ENCODE measurements around the gene CACNG4.

CACNG4 gene

DNA sequence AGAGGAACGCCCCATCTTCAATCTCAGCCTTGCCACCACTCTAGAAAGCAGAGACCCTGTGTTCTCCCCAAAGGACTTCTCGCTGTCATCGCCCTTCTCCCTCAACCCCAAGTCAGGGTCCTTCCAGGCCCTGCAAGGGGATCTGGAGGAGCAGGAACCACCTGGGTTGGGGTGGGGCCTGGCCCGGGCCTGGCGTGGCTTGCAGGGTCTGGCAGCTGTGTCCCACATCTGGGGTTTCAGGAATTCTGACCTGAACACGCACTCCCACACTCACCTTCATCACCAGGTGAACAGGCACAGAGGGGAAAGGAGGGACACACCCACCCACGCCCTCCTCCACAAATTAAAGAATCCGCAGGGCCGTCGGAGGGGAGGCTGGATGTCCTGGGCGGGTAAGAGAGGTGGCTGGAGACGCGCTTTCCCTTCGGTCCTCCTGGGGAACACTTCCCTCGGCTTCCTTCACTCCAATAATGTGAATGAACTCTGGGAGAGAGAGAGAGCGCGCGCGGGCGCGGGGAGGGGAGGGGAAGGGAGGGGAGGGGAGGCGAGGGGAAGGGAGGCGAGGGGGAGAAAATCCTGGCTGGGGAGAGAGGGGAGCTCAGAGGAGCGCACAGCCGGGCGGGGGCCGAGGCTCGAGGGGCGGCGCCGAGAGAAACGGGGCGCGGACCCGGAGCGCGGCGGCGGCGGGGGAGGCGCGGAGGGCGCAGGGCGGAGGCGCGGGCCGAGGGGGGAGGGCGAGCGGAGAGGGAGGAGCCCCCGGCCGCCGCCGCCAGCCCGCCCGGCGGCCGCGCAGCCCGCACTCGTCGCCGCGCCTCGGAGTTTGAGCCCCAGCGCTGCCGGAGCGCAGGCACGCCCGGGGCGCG is at the start of gene CACNG4:
Gene CACNG4 (plus strand): TSS at position 799 of the 863 bp plus-strand sequence. CDS start 205 bp downstream, outside the sequence.
- intact Hi-C loops (cut with micrococcal nuclease) = no loop called here
- Mint-ChIP-seq H3K9me3 (no peaks in the 10 kb centered on the region), H3K4me1 (ENCODE audit: low read depth) (peaks cover 10% of the 10 kb centered on the region), H3K36me3 (ENCODE audit: low read depth) (no peaks in the 10 kb centered on the region), H3K27me3 (peaks cover 77% of the 10 kb centered on the region), H3K27ac (no peak within 1 kb of the TSS), H3K4me3 (peak within 1 kb of the TSS; percentile 50)

- no peak overlapping the region for H3K27ac Mint-ChIP-seq
- no peaks in the 10 kb centered on the region for H3K9me3 Mint-ChIP-seq
- H3K4me1 Mint-ChIP-seq (ENCODE audit: low read depth) = no peaks in the 10 kb centered on the region
- H3K4me3 Mint-ChIP-seq = no peak overlapping the region
- intact Hi-C loops (cut with micrococcal nuclease) = no loop called here
- H3K36me3 Mint-ChIP-seq (ENCODE audit: low read depth) = no peaks in the 10 kb centered on the region
- peaks cover 3% of the 10 kb centered on the region for H3K27me3 Mint-ChIP-seq
Measured at GRCh38 chr17:66915204-66915611, 49.3 kb upstream of the CACNG4 start.

GRCh38 chr17:66915792-66916191 is 48.7 kb upstream of the CACNG4 start:
- peaks cover 3% of the 10 kb centered on the region for H3K27me3 Mint-ChIP-seq
- intact Hi-C loops (cut with micrococcal nuclease) = no loop called here
- no peaks in the 10 kb centered on the region for H3K4me1 Mint-ChIP-seq (ENCODE audit: low read depth)
- H3K4me3 Mint-ChIP-seq = no peak overlapping the region
- H3K27ac Mint-ChIP-seq = no peak overlapping the region
- H3K9me3 Mint-ChIP-seq = no peaks in the 10 kb centered on the region
- H3K36me3 Mint-ChIP-seq (ENCODE audit: low read depth) = no peaks in the 10 kb centered on the region

DNA sequence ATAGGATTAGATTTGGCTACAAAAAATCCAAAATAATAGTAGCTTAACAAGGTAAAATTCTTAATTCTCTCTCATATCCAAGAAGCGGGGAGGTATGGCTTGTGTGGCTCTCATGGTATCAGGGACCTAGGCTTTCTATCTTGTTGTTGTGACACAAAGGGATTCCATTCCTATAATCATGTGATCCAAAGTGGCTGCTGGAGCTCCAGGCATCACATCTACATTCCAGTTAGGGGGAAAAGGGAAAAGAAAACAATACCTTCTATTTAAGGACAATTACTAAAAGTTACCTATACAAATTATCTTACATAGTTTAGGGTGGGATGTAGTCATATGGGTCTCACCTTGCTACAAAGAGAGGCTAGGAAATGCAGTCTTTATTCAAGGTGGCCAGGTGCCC is 47.6 kb upstream of the CACNG4 start:
- Mint-ChIP-seq H3K4me3 (no peak overlapping the region), H3K27ac (no peak overlapping the region), H3K9me3 (no peaks in the 10 kb centered on the region), H3K27me3 (peaks cover 3% of the 10 kb centered on the region), H3K4me1 (ENCODE audit: low read depth) (no peaks in the 10 kb centered on the region), H3K36me3 (ENCODE audit: low read depth) (no peaks in the 10 kb centered on the region)
- intact Hi-C loops (cut with micrococcal nuclease) = no loop called here

- peaks cover 9% of the 10 kb centered on the region for H3K27me3 Mint-ChIP-seq
Measured at GRCh38 chr17:66918896-66919295, 45.6 kb upstream of the CACNG4 start.

DNA sequence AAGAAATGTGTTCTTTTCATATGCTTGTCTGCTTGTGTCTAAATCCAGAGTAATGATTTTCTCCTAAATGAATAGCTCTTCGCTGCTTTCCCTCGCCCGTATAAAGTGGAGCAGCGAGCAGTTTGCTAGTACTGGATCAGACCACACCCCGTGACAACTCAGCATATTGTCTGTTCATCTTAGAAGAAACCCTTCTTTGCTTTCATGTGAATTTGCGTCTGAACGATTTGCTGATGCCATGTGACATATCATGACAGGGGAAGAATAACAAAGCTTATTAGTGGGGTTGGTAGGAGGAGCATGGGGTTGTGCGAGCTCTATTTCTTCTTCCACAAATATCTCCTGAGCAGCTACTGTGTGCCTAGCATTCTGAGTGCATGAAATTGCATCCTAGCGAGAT is 44.1 kb upstream of the CACNG4 start:
- H3K9me3 Mint-ChIP-seq = no peaks in the 10 kb centered on the region
- H3K27me3 Mint-ChIP-seq = peaks cover 6% of the 10 kb centered on the region
- intact Hi-C loops (cut with micrococcal nuclease) = no loop called here
- no peak overlapping the region for H3K4me3 Mint-ChIP-seq
- no peaks in the 10 kb centered on the region for H3K4me1 Mint-ChIP-seq (ENCODE audit: low read depth)
- H3K36me3 Mint-ChIP-seq (ENCODE audit: low read depth) = no peaks in the 10 kb centered on the region
- no peak overlapping the region for H3K27ac Mint-ChIP-seq

More at GRCh38 chr17:66918896-66919295, 45.6 kb upstream of the CACNG4 start:
- H3K27ac Mint-ChIP-seq = no peak overlapping the region
- H3K36me3 Mint-ChIP-seq (ENCODE audit: low read depth) = no peaks in the 10 kb centered on the region
- no peaks in the 10 kb centered on the region for H3K4me1 Mint-ChIP-seq (ENCODE audit: low read depth)
- H3K9me3 Mint-ChIP-seq = no peaks in the 10 kb centered on the region
- intact Hi-C loops (cut with micrococcal nuclease) = no loop called here
- H3K4me3 Mint-ChIP-seq = no peak overlapping the region

DNA sequence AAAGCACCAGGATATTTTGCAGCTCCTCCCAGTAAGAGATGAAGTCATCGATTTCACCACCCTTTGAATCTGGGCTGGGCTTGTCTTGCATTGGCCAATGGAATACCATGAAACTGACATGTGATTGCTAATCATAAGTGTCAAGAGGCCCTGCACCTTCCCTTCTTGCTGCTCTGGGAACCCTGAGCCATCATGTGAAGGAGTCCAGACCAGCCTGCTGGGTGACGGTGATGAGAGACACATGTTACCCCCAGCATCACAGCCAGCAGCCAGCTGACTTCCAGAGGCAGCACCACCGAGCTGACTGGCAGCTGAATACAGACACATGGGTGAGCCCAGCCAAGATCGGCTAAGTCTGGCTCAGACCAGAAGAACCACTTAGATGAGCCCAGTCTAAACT is 43.6 kb upstream of the CACNG4 start:
- Mint-ChIP-seq H3K36me3 (ENCODE audit: low read depth) (no peaks in the 10 kb centered on the region), H3K27ac (no peak overlapping the region), H3K9me3 (no peaks in the 10 kb centered on the region), H3K27me3 (peaks cover 6% of the 10 kb centered on the region), H3K4me1 (ENCODE audit: low read depth) (no peaks in the 10 kb centered on the region), H3K4me3 (no peak overlapping the region)
- intact Hi-C loops (cut with micrococcal nuclease) = no loop called here

DNA sequence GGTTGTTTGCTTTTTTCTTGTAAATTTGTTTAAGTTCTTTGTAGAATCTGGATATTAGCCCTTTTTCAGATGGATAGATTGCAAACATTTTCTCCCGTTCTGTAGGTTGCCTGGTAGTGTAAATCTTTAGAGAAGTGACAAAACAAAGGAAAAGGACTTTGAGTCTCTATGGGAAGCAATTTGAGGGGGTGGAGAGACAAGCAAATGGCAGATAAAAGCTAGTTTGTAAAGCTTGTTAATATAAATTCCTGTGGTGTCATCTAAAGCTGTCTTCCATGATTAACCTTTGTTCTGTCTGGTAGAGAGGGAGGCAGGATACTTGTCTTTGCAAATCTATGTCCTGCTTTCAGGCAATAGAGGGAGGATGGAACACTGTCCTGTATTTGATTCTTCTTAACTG is 40.6 kb upstream of the CACNG4 start:
- H3K4me3 Mint-ChIP-seq = no peak overlapping the region
- intact Hi-C loops (cut with micrococcal nuclease) = no loop called here
- no peaks in the 10 kb centered on the region for H3K4me1 Mint-ChIP-seq (ENCODE audit: low read depth)
- no peaks in the 10 kb centered on the region for H3K9me3 Mint-ChIP-seq
- H3K36me3 Mint-ChIP-seq (ENCODE audit: low read depth) = no peaks in the 10 kb centered on the region
- peaks cover 12% of the 10 kb centered on the region for H3K27me3 Mint-ChIP-seq
- no peak overlapping the region for H3K27ac Mint-ChIP-seq

- peaks cover 12% of the 10 kb centered on the region for H3K27me3 Mint-ChIP-seq
- H3K9me3 Mint-ChIP-seq = no peaks in the 10 kb centered on the region
- no peak overlapping the region for H3K27ac Mint-ChIP-seq
- no peak overlapping the region for H3K4me3 Mint-ChIP-seq
- intact Hi-C loops (cut with micrococcal nuclease) = no loop called here
- H3K4me1 Mint-ChIP-seq (ENCODE audit: low read depth) = no peaks in the 10 kb centered on the region
- H3K36me3 Mint-ChIP-seq (ENCODE audit: low read depth) = no peaks in the 10 kb centered on the region
Measured at GRCh38 chr17:66925811-66926500, 38.6 kb upstream of the CACNG4 start.

GRCh38 chr17:66928949-66929348 is 35.6 kb upstream of the CACNG4 start:
- intact Hi-C loops (cut with micrococcal nuclease) = no loop called here
- Mint-ChIP-seq H3K4me3 (no peak overlapping the region), H3K4me1 (ENCODE audit: low read depth) (no peaks in the 10 kb centered on the region), H3K36me3 (ENCODE audit: low read depth) (no peaks in the 10 kb centered on the region), H3K27ac (no peak overlapping the region), H3K27me3 (peaks cover 7% of the 10 kb centered on the region), H3K9me3 (no peaks in the 10 kb centered on the region)

- Mint-ChIP-seq H3K36me3 (ENCODE audit: low read depth) (no peaks in the 10 kb centered on the region), H3K9me3 (no peaks in the 10 kb centered on the region), H3K4me3 (no peak overlapping the region), H3K4me1 (ENCODE audit: low read depth) (no peaks in the 10 kb centered on the region), H3K27me3 (peaks cover 7% of the 10 kb centered on the region), H3K27ac (no peak overlapping the region)
- intact Hi-C loops (cut with micrococcal nuclease) = no loop called here
Measured at GRCh38 chr17:66929591-66929990, 34.9 kb upstream of the CACNG4 start.

DNA sequence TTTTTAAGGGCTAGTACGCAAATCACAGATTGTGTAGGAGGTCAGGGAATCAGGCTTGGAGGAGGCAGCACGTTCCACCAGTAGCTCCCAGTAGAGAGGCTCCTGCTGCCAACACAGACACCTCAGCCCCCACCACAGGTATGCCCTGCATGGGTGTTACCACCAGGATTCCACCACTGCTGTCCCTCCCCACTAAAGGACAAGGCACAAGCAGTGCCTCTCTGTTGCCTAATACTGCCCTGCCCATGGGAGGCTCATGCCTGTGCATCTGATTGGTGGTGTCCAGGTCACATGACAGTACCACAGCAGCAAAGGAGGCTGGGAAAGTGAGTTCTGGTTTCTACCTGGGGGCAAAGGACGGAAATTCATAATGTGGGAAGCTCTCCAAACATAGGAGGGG is 33.6 kb upstream of the CACNG4 start:
- Mint-ChIP-seq H3K4me1 (ENCODE audit: low read depth) (no peaks in the 10 kb centered on the region), H3K27me3 (peaks cover 7% of the 10 kb centered on the region), H3K27ac (no peak overlapping the region), H3K9me3 (no peaks in the 10 kb centered on the region), H3K4me3 (no peak overlapping the region), H3K36me3 (ENCODE audit: low read depth) (no peaks in the 10 kb centered on the region)
- intact Hi-C loops (cut with micrococcal nuclease) = no loop called here

GRCh38 chr17:66932311-66932710 is 32.2 kb upstream of the CACNG4 start:
- intact Hi-C loops (cut with micrococcal nuclease) = no loop called here
- Mint-ChIP-seq H3K9me3 (peaks cover 4% of the 10 kb centered on the region), H3K4me3 (no peak overlapping the region), H3K27ac (no peak overlapping the region), H3K36me3 (ENCODE audit: low read depth) (no peaks in the 10 kb centered on the region), H3K27me3 (peaks cover 7% of the 10 kb centered on the region), H3K4me1 (ENCODE audit: low read depth) (no peaks in the 10 kb centered on the region)

DNA sequence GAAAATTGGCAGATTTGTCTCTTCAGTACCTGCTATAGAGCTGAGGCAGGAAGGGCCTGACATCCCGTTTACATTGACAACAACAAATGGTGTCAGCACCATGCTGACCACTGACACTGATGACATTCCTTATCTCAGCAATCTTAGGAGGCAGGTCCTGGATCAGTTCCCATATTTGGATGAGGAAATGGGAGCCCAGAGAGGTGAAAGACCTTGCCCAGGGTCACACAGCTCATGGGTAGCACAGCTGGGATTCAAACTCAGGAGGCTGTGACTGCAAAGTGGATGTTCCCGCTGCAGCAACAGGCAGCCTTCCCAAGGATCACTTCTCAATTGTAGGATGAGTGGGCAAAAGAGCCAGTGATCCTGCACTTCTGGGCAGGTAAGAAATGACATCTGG is 30.5 kb upstream of the CACNG4 start:
- no peaks in the 10 kb centered on the region for H3K36me3 Mint-ChIP-seq (ENCODE audit: low read depth)
- H3K4me1 Mint-ChIP-seq (ENCODE audit: low read depth) = no peaks in the 10 kb centered on the region
- intact Hi-C loops (cut with micrococcal nuclease) = no loop called here
- no peak overlapping the region for H3K4me3 Mint-ChIP-seq
- H3K27me3 Mint-ChIP-seq = peaks cover 1% of the 10 kb centered on the region
- H3K27ac Mint-ChIP-seq = no peak overlapping the region
- peaks cover 20% of the 10 kb centered on the region for H3K9me3 Mint-ChIP-seq

Data from dendritic cell treated with granulocyte-macrophage colony-stimulating factor and Interleukin-4, amounts not matched to agents 40 ng/mL and 50 ng/mL, for 4 days (primary cell).